Ascending aorta (tissue), 2 donors: ENCODE measurements around the gene RNF224. TPM values are rescaled to one million over a fixed set of nuclear protein-coding genes. Genes with fewer than 3 reads are reported as not detected.

Experiments
- DNase-seq, 2 donors: peaks; one replicate each; pipeline ENCODE4 v3.0.0-alpha.2; 2019; ENCODE audit warnings: low spot score in 2 of 2
- H3K27ac ChIP-seq, 2 donors: fragments of 200-600 bp; sonication (generic); one replicate each; pipeline ENCODE4 v1.5.1; 2016 to 2017; ENCODE audit warnings: mild to moderate bottlenecking in 1 of 2
- H3K27me3 ChIP-seq: fragments of 200-600 bp; sonication (generic); one replicate; pipeline ENCODE4 v1.5.1; 2017
- H3K36me3 ChIP-seq, 2 donors: fragments of 200-600 bp; sonication (generic); one replicate each; pipeline ENCODE4 v1.5.1; 2016
- H3K4me1 ChIP-seq, 2 donors: fragments of 200-600 bp; sonication (generic); one replicate each; pipeline ENCODE4 v1.5.1; 2016 to 2017; ENCODE audit warnings: mild to moderate bottlenecking in 1 of 2
- H3K4me3 ChIP-seq, 2 donors: fragments of 200-600 bp; sonication (generic); one replicate each; pipeline ENCODE4 v1.5.1; 2016 to 2017; ENCODE audit warnings: mild to moderate bottlenecking in 1 of 2
- H3K9me3 ChIP-seq, 2 donors: fragments of 200-600 bp; sonication (generic); one replicate each; pipeline ENCODE4 v1.5.1; 2016
- CTCF ChIP-seq, 3 experiments: fragments of 200-600 bp in 2 of 3; fragments of 450-650 bp in 1 of 3; sonication (generic) in 2 of 3; IDR thresholded peaks; one replicate each; pipeline ENCODE4 v1.5.1; 2016 to 2019; ENCODE audit warnings: antibody characterized with exemption in 3 of 3, mild to moderate bottlenecking in 1 of 3, moderate library complexity in 1 of 3
- intact Hi-C: fragments of 100-400 bp; cut with DNase I; formaldehyde crosslinking; loops from one replicate; pipeline ENCODE4 v1.15.1; 2023
- total RNA-seq: library from RNA; depleted of rRNA; stranded (reverse); fragments of >200 nt; gene quantifications from one replicate; pipeline ENCODE4 v1.1.0, GENCODE V29; 2016

RNF224 gene
- total RNA-seq, 1 donor from 2014 or later = not detected

DNA sequence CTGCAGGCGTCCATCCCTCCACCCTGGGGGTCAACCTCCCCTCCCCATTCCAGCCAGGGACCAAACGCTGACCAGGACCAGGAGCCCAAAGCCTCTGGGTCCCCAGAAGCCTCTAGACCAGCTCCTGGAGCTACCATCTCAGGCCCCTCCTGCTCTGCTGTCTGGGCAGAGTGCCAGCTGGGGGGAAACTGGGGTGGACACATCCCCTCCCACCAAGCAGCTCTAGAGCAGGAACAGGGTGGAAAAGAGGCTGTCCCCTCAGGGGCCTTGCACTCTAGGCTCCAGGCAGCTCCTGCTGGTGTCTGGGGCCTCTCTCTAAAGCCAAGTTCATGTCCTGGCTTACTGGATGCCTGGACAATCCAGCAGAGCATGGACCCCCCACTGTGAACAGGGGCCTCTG, 34.4 kb upstream of the RNF224 start:
- Histone ChIP-seq H3K27me3 (no peaks in the 10 kb centered on the region), H3K4me1 (peaks cover 13 to 17% of the 10 kb centered on the region in 2 donors), H3K27ac (no peak overlapping the region), H3K9me3 (no peaks in the 10 kb centered on the region), H3K4me3 (no peak overlapping the region), H3K36me3 (peaks cover 18 to 19% of the 10 kb centered on the region in 2 donors)
- no peak for TF ChIP-seq CTCF (IDR thresholded peaks at IDR 0.05)
- intact Hi-C loops = no loop called here
- DNase-seq = no peak

- H3K27me3 ChIP-seq = no peaks in the 10 kb centered on the region
- peaks cover 18 to 19% of the 10 kb centered on the region in 2 donors for H3K36me3 ChIP-seq
- no peaks in the 10 kb centered on the region for H3K9me3 ChIP-seq
- no peak overlapping the region for H3K4me3 ChIP-seq
- H3K27ac ChIP-seq = no peak overlapping the region
- intact Hi-C loops = no loop called here
- no peak for TF ChIP-seq CTCF (IDR thresholded peaks at IDR 0.05)
- DNase-seq = no peak
- peaks cover 13 to 23% of the 10 kb centered on the region in 2 donors for H3K4me1 ChIP-seq
Measured at GRCh38 chr9:137193771-137194170, 33.5 kb upstream of the RNF224 start.

- H3K27me3 ChIP-seq = no peaks in the 10 kb centered on the region
- H3K4me1 ChIP-seq = peaks cover 10 to 27% of the 10 kb centered on the region in 2 donors
- intact Hi-C loops = no loop called here
- no peak overlapping the region for H3K27ac ChIP-seq
- peaks cover 18 to 19% of the 10 kb centered on the region in 2 donors for H3K36me3 ChIP-seq
- no peak overlapping the region for H3K4me3 ChIP-seq
- TF ChIP-seq CTCF (IDR thresholded peaks at IDR 0.05) = no peak
- no peak for DNase-seq
- no peaks in the 10 kb centered on the region for H3K9me3 ChIP-seq
Measured at GRCh38 chr9:137194388-137194787, 32.9 kb upstream of the RNF224 start.

DNA sequence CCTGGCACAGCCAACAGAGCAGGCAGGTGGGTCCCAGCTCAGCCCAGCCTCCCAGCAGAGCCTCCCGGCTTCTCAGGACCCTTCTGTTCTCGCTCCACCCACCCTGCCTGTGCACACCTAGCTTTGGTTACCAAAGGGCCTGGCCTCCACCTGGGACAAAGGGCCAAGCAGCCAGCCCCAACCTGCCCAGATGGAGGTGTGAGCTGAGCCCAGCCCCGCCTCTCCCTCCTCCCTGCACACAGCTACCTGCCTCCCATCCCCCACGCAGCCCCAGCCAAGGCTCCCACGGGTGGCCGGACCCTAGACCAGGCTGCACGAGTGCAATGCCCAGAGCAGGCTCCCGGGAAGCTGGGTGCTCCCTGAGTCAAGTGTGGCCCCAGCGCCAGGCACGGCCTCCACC, 32.4 kb upstream of the RNF224 start:
- Histone ChIP-seq H3K36me3 (peaks cover 16 to 17% of the 10 kb centered on the region in 2 donors), H3K4me1 (peaks cover 10 to 26% of the 10 kb centered on the region in 2 donors), H3K4me3 (no peak overlapping the region), H3K27ac (no peak overlapping the region), H3K27me3 (no peaks in the 10 kb centered on the region), H3K9me3 (no peaks in the 10 kb centered on the region)
- no peak for TF ChIP-seq CTCF (IDR thresholded peaks at IDR 0.05)
- intact Hi-C loops = no loop called here
- no peak for DNase-seq

DNA sequence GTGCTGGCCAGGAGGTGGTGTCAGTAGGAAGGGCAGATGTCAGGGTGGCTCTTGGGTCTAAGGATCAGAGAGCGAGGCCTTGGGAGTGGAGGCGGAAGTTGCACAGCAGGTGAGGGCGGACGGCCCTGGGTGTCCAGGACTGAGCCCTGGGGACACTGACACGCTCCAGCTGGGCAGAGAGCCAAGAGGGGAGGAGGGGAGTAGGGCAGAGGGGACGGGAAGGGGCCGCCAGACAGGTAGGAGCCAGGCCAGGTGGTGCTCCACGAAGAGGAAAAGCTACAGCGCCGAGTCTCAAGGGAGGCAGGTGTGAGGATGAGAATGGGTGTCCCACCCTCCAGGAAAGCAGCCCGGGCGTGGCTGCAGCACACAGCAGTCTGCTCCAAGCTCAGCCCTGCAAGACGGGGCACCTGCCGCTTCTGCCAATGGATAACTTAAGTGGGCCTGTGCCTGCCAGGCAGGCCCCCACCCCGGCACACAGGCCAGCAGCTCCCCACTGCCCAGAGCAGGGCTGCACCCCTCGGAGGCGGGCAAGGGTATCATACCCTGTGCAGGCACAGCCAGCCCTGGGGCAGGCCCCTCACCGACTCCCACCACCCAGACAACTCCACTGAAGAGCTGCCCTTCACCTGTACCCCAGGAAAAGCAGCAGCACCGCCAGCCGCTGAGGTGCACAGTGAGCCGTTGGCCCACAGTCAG, 31.6 kb upstream of the RNF224 start:
- no peak for TF ChIP-seq CTCF (IDR thresholded peaks at IDR 0.05)
- Histone ChIP-seq H3K27me3 (no peaks in the 10 kb centered on the region), H3K36me3 (peaks cover 8 to 13% of the 10 kb centered on the region in 2 donors), H3K4me1 (peaks cover 5 to 19% of the 10 kb centered on the region in 2 donors), H3K27ac (no peak overlapping the region), H3K9me3 (no peaks in the 10 kb centered on the region), H3K4me3 (no peak overlapping the region)
- DNase-seq = no peak
- intact Hi-C loops = no loop called here
